ENCODE measurements around the gene DDX20.

DDX20 gene

GRCh38 chr1:111746614-111746999 is 9.1 kb upstream of the DDX20 start:
- TF ChIP-seq CTCF (IDR thresholded peaks at IDR 0.05; ENCODE audit: extremely low read depth, insufficient read depth, missing control alignments), result no peak
- in situ Hi-C loops (cut with MboI; ENCODE audit: low pct_unique_long_range_greater_than_20kb, low sequenced_read_pairs, unreplicated experiment), result no loop called here
- no peak for DNase-seq (ENCODE audit: low spot score)

GRCh38 chr1:111747282-111747734 is 8.4 kb upstream of the DDX20 start:
- in situ Hi-C loops (cut with MboI; ENCODE audit: low pct_unique_long_range_greater_than_20kb, low sequenced_read_pairs, unreplicated experiment), result no loop called here
- DNase-seq (ENCODE audit: low spot score), result peak; percentile 79
- peak; percentile 87 for TF ChIP-seq CTCF (IDR thresholded peaks at IDR 0.05; ENCODE audit: extremely low read depth, insufficient read depth, missing control alignments)

GRCh38 chr1:111747947-111748346 is 7.8 kb upstream of the DDX20 start:
- TF ChIP-seq CTCF (IDR thresholded peaks at IDR 0.05; ENCODE audit: extremely low read depth, insufficient read depth, missing control alignments), result no peak
- in situ Hi-C loops (cut with MboI; ENCODE audit: low pct_unique_long_range_greater_than_20kb, low sequenced_read_pairs, unreplicated experiment), result no loop called here
- no peak for DNase-seq (ENCODE audit: low spot score)

- no peak for TF ChIP-seq CTCF (IDR thresholded peaks at IDR 0.05; ENCODE audit: extremely low read depth, insufficient read depth, missing control alignments)
- in situ Hi-C loops (cut with MboI; ENCODE audit: low pct_unique_long_range_greater_than_20kb, low sequenced_read_pairs, unreplicated experiment), result loop anchor here (5.0 to 25.0 kb wide), 2 partner anchors 32 to 537 kb away; partner anchors contain the start of gene DENND2D
- DNase-seq (ENCODE audit: low spot score), result no peak
Measured at GRCh38 chr1:111749628-111750027, 6.1 kb upstream of the DDX20 start.

- in situ Hi-C loops (cut with MboI; ENCODE audit: low pct_unique_long_range_greater_than_20kb, low sequenced_read_pairs, unreplicated experiment), result loop anchor here (5.0 to 25.0 kb wide), 2 partner anchors 34 to 539 kb away; partner anchors contain the start of gene DENND2D
- no peak for DNase-seq (ENCODE audit: low spot score)
- no peak for TF ChIP-seq CTCF (IDR thresholded peaks at IDR 0.05; ENCODE audit: extremely low read depth, insufficient read depth, missing control alignments)
Measured at GRCh38 chr1:111750856-111751255, 4.8 kb upstream of the DDX20 start.

- in situ Hi-C loops (cut with MboI; ENCODE audit: low pct_unique_long_range_greater_than_20kb, low sequenced_read_pairs, unreplicated experiment), result loop anchor here (5.0 to 25.0 kb wide), 2 partner anchors 35 to 540 kb away; partner anchors contain the start of gene DENND2D
- no peak for DNase-seq (ENCODE audit: low spot score)
- TF ChIP-seq CTCF (IDR thresholded peaks at IDR 0.05; ENCODE audit: extremely low read depth, insufficient read depth, missing control alignments), result no peak
Measured at GRCh38 chr1:111751906-111752575, 3.7 kb upstream of the DDX20 start.

Data from GM13977 (cell line).